ENCODE results near the gene NFKBIZ.

DNA sequence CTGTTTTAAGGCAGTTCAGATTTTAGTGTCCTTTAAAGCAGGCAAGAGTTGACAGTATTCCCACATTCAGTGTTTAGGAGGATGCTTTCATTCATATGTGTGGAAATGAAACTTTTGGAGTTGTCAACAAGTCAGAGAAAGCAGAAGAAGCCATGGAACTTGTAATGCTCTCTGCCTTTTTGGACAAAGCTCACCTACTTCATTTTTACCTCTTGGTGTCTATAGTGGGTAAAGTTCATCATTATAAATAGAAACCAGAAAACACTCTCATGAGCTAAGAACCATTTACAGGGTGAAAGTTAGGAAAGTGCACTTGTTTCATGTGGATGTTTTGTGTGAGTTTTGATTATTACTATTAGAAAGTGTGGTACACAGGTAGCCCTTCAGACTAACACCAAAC, 9.2 kb upstream of the NFKBIZ start:
- TF ChIP-seq EZH2 (IDR thresholded peaks at IDR 0.05) (no peak), POLR2AphosphoS5 (IDR thresholded peaks at IDR 0.05; ENCODE audit: borderline replicate concordance, low read depth, low read length) (no peak), FOXP2 (optimal IDR thresholded peaks at IDR 0.05; ENCODE audit: control extremely low read depth, extremely low read length, insufficient read depth) (no peak)
